Activated naive CD8-positive, alpha-beta T cell treated with anti-CD3 and anti-CD28 coated beads, Interleukin-2, amount 10 ng/mL, durations not matched to agents 7 days and 5 days (primary cell): Measurements from ENCODE around the gene PADI4. TPM values are rescaled to one million over a fixed set of nuclear protein-coding genes. Genes with fewer than 3 reads are reported as not detected.

ENCODE experiments used
- ATAC-seq: fragments of 150-1000 bp; cut with Tn5 transposase; one replicate; pipeline ENCODE4 v1.10.0; 2021; ENCODE audit warnings: low read depth, moderate library complexity
- POLR2A ChIA-PET: fragments of 350-600 bp; sonication (Branson Sonifier 250); formaldehyde crosslinking; loops from one replicate; lab custom pipeline; 2021; ENCODE audit warnings: antibody characterized with exemption; lab: Charles Lee
- DNase-seq: peaks from one replicate; pipeline ENCODE4 v3.0.0; 2021
- H3K27ac Mint-ChIP-seq: one replicate; pipeline ENCODE4 v1.8.0; 2022; ENCODE audit warnings: mild to moderate bottlenecking, mixed read lengths
- H3K27me3 Mint-ChIP-seq: one replicate; pipeline ENCODE4 v1.8.0; 2022; ENCODE audit warnings: mild to moderate bottlenecking, moderate library complexity, mixed read lengths
- H3K36me3 Mint-ChIP-seq: one replicate; pipeline ENCODE4 v1.8.0; 2021; ENCODE audit warnings: mild to moderate bottlenecking, mixed read lengths
- H3K4me1 Mint-ChIP-seq: one replicate; pipeline ENCODE4 v1.8.0; 2021; ENCODE audit warnings: mixed read lengths
- H3K4me3 Mint-ChIP-seq: one replicate; pipeline ENCODE4 v1.8.0; 2022; ENCODE audit warnings: mild to moderate bottlenecking, moderate library complexity, mixed read lengths
- H3K9me3 Mint-ChIP-seq: one replicate; pipeline ENCODE4 v1.8.0; 2021; ENCODE audit warnings: mixed read lengths
- total RNA-seq, 2 experiments: library from RNA; stranded (reverse); gene quantifications; one replicate each; pipeline ENCODE4 v1.2.3, GENCODE V29; 2021

PADI4 gene
- total RNA-seq, 2 experiments from 2014 or later: 4.3 to 4.9 TPM

DNA sequence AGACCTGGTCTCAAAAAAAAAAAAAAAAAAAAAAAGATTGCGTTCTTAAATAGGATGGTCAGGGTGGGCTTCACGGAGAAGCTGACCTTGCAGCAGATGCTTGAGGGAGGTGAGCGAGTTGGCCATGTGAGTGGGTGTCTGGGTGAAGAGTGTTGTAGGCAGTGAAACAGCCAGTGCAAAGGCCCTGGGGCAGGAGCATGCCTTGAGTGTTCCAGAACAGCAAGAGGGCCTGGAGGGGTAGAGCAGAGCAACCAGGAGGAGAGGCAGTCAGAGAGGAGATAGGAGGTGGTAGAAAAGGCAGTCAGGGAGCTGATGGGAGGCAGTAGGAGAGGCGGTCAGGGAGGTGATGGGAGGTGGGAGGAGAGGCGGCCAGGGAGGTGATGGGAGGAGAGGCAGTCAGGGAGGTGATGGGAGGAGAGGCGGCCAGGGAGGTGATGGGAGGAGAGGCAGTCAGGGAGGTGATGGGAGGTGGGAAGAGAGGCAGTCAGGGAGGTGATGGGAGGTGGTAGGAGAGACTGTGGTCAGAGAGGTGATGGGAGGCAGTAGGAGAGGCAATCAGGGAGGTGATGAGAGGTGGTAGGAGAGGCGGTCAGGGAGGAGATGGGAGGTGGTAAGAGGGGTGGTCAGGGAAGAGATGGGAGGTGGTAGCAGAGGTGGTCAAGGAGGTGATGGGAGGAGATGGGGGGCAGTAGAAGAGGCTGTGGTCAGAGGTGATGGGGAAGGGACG is 43.8 kb downstream of the PADI4 start:
- no peak for ATAC-seq
- Mint-ChIP-seq H3K9me3 (no peaks in the 10 kb centered on the region), H3K4me3 (no peak overlapping the region), H3K36me3 (peaks cover under 1% of the 10 kb centered on the region), H3K27ac (peak overlapping the region; percentile 5), H3K4me1 (peaks cover 20% of the 10 kb centered on the region), H3K27me3 (peaks cover 3% of the 10 kb centered on the region)
- POLR2A ChIA-PET: no interaction called here
- no peak for DNase-seq

DNA sequence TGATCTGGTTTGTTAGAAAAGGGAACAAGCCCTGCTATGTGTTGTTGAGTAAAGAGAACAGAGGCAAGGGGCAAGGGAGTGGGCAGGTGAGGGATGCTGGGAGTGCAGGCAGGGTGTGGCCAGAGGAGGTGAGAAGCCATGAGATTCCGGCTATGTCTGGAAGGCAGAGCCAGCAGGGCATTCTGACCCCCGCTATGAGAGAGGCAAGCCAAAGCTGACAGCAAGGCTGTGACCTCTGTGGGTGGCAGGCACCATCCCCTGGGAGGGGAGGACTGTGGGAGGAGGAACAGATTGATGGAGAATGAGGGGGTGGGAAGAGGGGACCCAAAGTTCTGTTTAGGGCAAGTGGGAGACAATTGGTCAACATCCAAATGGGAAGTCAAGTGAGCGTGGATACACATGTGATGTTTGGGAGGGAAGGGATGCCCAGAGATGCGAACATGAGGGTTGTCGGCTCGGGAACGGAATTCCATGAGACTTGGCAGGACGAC is 44.5 kb downstream of the PADI4 start:
- peaks cover 21% of the 10 kb centered on the region for H3K4me1 Mint-ChIP-seq
- ATAC-seq: no peak
- no peak for DNase-seq
- H3K9me3 Mint-ChIP-seq: no peaks in the 10 kb centered on the region
- H3K27me3 Mint-ChIP-seq: peaks cover 1% of the 10 kb centered on the region
- peaks cover 2% of the 10 kb centered on the region for H3K36me3 Mint-ChIP-seq
- POLR2A ChIA-PET: no interaction called here
- H3K4me3 Mint-ChIP-seq: no peak overlapping the region
- H3K27ac Mint-ChIP-seq: no peak overlapping the region

DNA sequence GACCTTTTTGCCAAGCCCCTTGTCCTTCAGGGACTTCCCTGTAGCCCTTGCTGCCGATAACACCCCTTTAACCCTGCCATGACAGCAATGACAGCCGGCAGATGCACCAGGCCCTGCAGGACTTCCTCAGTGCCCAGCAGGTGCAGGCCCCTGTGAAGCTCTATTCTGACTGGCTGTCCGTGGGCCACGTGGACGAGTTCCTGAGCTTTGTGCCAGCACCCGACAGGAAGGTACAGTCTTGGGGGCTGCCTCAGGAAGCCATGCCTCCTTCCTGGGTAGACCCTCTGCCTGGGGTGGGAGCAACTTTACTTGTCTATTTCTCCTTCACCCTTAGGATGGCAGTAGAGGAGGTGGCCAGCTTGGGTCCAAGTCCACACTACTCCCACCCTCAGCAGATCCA is 47.9 kb downstream of the PADI4 start:
- Mint-ChIP-seq H3K27me3 (no peaks in the 10 kb centered on the region), H3K4me1 (peaks cover 12% of the 10 kb centered on the region), H3K9me3 (no peaks in the 10 kb centered on the region), H3K36me3 (peaks cover 8% of the 10 kb centered on the region), H3K27ac (peak overlapping the region; percentile 85), H3K4me3 (peak overlapping the region; percentile 75)
- peak; percentile 98 for ATAC-seq
- DNase-seq: peak; percentile 69
- POLR2A ChIA-PET: interaction anchor here (0.6 to 1.6 kb wide), 5 partner anchors 11 to 85 kb away, joined by 3 to 14 read pairs (median 5); partner anchors contain the start of genes PADI6 and RCC2

DNA sequence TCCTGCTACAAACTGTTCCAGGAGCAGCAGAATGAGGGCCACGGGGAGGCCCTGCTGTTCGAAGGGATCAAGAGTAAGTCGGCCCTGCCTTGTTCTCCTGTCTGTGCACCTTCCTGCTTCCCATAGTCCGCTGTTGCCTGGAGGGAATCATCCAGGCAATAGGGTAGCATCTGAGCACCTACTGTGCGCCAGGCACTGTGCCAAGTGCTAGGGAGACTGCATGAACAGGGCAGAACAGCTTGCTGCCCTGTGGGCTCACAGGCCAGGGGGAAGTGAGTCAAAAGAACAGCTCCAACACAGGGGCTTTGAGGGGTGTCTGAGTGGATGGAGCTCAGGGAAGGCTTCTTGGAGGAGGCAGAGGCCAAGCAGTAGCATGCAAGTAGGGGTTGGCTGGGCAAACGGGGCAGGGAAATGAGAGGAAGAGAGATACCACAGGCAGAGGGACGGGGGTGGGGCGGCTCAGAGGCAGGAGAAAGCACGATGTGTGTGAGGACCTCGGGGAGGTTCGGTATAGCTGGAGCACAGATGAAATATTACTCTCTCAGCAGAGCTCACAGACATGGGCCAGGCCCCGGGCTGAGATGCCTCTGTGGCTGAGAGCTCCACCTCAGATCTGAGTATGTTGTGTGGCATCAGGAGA is 48.5 kb downstream of the PADI4 start:
- POLR2A ChIA-PET: interaction anchor here (0.6 to 1.6 kb wide), 6 partner anchors 11 to 227 kb away, joined by 3 to 14 read pairs (median 4); partner anchors contain the start of genes PADI6 and RCC2
- Mint-ChIP-seq H3K9me3 (no peaks in the 10 kb centered on the region), H3K27me3 (no peaks in the 10 kb centered on the region), H3K27ac (peak overlapping the region; percentile 85), H3K4me1 (peaks cover 12% of the 10 kb centered on the region), H3K36me3 (peaks cover 10% of the 10 kb centered on the region), H3K4me3 (peak overlapping the region; percentile 75)
- DNase-seq: peak; percentile 47
- peak; percentile 3 for ATAC-seq

DNA sequence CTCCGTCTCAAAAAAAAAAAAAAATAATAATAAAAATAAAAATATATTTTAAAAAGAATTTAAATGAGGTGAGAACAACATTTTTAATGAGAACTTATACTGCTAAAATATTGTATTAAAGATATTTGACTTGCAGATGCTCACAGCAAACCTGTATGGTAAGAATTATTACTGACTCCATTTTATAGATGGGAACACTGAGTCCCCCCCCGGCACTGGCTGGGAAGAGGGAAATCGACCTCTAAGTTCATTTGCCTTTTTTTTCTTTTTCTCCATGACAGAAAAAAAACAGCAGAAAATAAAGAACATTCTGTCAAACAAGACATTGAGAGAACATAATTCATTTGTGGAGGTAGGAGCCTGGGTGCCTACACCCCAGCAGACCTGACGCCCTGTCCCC is 50.6 kb downstream of the PADI4 start:
- Mint-ChIP-seq H3K9me3 (no peaks in the 10 kb centered on the region), H3K27ac (no peak overlapping the region), H3K27me3 (no peaks in the 10 kb centered on the region), H3K4me1 (peaks cover 12% of the 10 kb centered on the region), H3K4me3 (no peak overlapping the region), H3K36me3 (peaks cover 11% of the 10 kb centered on the region)
- POLR2A ChIA-PET: no interaction called here
- no peak for DNase-seq
- no peak for ATAC-seq

DNA sequence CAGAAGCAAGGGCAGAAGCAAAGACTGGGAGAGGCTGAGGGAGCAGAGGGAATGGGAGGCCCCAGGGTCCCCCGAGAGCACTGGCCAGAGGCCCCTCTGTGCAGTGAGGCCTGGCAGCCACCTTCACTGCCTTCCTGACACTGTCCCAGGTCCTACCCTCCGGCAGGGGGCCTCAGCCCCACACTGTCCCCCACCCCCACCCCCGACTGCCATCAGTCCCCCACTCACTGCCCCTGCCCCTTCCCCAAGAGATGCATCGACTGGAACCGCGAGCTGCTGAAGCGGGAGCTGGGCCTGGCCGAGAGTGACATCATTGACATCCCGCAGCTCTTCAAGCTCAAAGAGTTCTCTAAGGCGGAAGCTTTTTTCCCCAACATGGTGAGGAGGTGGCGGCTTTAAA is 51.0 kb downstream of the PADI4 start:
- POLR2A ChIA-PET: no interaction called here
- no peak for ATAC-seq
- H3K9me3 Mint-ChIP-seq: no peaks in the 10 kb centered on the region
- H3K36me3 Mint-ChIP-seq: peaks cover 12% of the 10 kb centered on the region
- H3K4me3 Mint-ChIP-seq: no peak overlapping the region
- peaks cover 4% of the 10 kb centered on the region for H3K27me3 Mint-ChIP-seq
- no peak for DNase-seq
- H3K27ac Mint-ChIP-seq: no peak overlapping the region
- H3K4me1 Mint-ChIP-seq: peaks cover 12% of the 10 kb centered on the region

DNA sequence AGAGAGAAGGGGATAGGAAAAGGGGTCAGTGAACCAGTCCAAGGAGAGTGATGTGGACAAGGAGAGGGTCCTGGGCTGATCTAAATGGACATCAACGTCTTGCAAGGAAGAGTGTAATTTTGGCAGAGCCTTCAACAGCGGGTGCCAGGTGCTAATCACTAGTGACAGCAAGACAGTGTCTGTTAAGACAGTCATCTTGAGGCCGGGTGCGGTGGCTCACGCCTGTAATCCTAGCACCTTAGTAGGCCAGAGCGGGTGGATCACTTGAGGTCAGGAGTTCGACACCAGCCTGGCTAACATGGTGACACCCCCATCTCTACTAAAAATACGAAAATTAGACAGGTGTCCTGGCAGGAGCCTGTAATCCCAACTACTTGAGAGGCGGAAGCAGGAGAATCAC is 51.8 kb downstream of the PADI4 start:
- H3K27ac Mint-ChIP-seq: no peak overlapping the region
- peaks cover 12% of the 10 kb centered on the region for H3K4me1 Mint-ChIP-seq
- DNase-seq: no peak
- H3K9me3 Mint-ChIP-seq: no peaks in the 10 kb centered on the region
- ATAC-seq: no peak
- H3K27me3 Mint-ChIP-seq: peaks cover 4% of the 10 kb centered on the region
- H3K4me3 Mint-ChIP-seq: no peak overlapping the region
- POLR2A ChIA-PET: interaction anchor here (0.6 kb wide), 1 partner anchor 654 kb away, joined by 6 read pairs; no protein-coding TSS in a partner anchor
- H3K36me3 Mint-ChIP-seq: peaks cover 12% of the 10 kb centered on the region

DNA sequence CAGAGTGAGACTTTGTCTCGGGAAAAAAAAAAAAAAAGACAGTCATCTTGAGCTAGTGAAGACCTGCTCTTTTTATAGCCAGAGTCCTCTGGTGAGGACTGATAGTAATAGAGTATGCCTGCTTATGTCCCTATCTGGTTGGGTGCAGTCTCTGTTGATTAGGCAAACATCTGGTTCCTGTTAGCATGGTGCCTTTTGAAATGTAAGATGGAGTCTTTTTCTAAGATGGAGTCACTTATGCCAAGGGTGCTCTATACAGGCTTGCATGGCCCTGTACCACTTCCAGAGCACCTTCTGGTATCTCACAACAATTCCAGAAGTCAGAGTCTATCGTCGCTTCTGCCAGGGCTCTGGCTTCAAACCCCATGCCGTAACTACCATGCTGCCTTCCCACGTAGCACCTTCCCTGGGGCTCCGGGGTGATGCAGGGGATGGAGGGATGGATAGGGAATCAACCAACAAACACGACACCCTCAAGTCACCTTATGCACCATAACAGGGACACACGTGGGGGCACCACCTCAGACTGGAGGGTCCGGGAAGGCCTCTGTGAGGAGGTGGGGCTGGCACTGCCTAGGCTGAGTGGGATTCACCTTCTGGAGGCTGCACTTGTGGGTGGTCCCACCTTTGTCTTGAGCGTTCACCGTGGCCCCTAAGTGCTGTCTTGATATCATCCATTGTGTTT is 52.4 kb downstream of the PADI4 start:
- no peak for DNase-seq
- Mint-ChIP-seq H3K9me3 (no peaks in the 10 kb centered on the region), H3K4me1 (peaks cover 11% of the 10 kb centered on the region), H3K36me3 (peaks cover 12% of the 10 kb centered on the region), H3K27ac (no peak overlapping the region), H3K4me3 (no peak overlapping the region), H3K27me3 (peaks cover 6% of the 10 kb centered on the region)
- POLR2A ChIA-PET: no interaction called here
- ATAC-seq: no peak

DNA sequence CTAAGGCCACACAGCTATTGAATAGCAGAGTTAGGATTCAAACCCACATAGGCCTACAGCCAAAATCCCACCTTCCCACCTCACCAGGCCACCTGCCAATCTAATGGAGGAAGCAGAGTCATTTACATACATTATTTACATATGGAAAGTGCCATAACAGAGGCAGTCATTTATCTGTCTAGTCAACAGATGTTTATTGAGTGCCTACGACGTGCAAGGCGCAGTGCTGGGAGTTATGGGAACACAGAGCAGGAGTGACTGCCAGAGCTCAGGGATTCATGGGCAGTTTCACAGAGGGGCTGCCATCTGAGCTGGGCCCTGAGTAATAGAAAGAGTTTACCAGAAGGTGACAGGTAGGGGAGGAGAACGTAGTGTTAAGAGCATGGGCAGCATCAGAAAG is 53.7 kb downstream of the PADI4 start:
- peaks cover 11% of the 10 kb centered on the region for H3K27me3 Mint-ChIP-seq
- POLR2A ChIA-PET: no interaction called here
- no peak overlapping the region for H3K4me3 Mint-ChIP-seq
- no peak for ATAC-seq
- H3K27ac Mint-ChIP-seq: no peak overlapping the region
- H3K9me3 Mint-ChIP-seq: no peaks in the 10 kb centered on the region
- H3K36me3 Mint-ChIP-seq: peaks cover 12% of the 10 kb centered on the region
- peaks cover 2% of the 10 kb centered on the region for H3K4me1 Mint-ChIP-seq
- DNase-seq: no peak

DNA sequence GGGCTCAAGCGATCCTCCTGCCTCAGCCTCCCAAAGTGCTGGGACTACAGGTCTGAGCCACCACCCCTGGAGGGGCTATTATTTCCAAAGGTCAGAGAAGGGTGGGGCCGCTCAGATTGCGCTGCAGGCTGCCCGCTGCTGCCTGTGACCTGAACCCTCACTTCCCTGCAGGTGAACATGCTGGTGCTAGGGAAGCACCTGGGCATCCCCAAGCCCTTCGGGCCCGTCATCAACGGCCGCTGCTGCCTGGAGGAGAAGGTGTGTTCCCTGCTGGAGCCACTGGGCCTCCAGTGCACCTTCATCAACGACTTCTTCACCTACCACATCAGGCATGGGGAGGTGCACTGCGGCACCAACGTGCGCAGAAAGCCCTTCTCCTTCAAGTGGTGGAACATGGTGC is 55.4 kb downstream of the PADI4 start:
- H3K27me3 Mint-ChIP-seq: peaks cover 11% of the 10 kb centered on the region
- no peak overlapping the region for H3K4me3 Mint-ChIP-seq
- H3K4me1 Mint-ChIP-seq: no peaks in the 10 kb centered on the region
- ATAC-seq (no peak), DNase-seq (no peak)
- H3K27ac Mint-ChIP-seq: no peak overlapping the region
- peaks cover 10% of the 10 kb centered on the region for H3K36me3 Mint-ChIP-seq
- H3K9me3 Mint-ChIP-seq: no peaks in the 10 kb centered on the region
- POLR2A ChIA-PET: no interaction called here

DNA sequence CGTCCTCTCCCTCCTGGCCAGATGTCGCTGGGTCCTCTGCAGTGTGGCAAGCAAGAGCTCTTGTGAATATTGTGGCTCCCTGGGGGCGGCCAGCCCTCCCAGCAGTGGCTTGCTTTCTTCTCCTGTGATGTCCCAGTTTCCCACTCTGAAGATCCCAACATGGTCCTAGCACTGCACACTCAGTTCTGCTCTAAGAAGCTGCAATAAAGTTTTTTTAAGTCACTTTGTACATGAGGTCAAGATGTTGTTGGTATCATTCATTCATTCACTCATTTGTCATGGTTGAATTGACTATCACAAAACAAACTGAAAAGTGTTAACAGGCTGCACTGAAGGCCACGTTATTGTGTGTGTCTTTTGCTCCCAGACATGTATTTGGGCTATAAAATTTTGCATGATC is 55.8 kb downstream of the PADI4 start:
- Mint-ChIP-seq H3K27ac (no peak overlapping the region), H3K9me3 (no peaks in the 10 kb centered on the region), H3K4me3 (no peak overlapping the region), H3K27me3 (peaks cover 14% of the 10 kb centered on the region), H3K4me1 (no peaks in the 10 kb centered on the region), H3K36me3 (peaks cover 8% of the 10 kb centered on the region)
- POLR2A ChIA-PET: no interaction called here
- ATAC-seq: no peak
- no peak for DNase-seq

DNA sequence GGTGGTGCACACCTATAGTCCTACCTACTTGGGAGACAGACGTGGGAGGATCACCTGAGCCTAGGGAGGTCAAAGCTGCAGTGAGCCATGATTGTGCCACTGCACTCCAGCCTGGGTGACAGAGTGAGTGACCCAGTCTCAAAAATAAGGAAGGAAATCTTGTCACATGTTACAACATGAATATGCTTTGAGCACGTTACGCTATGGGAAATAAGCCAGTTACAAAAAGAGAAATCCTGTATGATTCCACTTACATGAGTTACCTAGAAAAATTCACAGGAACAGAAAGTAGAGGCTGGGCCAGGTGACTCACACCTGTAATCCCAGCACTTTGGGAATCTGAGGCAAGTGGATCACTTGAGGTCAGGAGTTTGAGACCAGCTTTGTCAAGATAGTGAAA is 57.3 kb downstream of the PADI4 start:
- DNase-seq (no peak), ATAC-seq (no peak)
- POLR2A ChIA-PET: no interaction called here
- Mint-ChIP-seq H3K27me3 (peaks cover 14% of the 10 kb centered on the region), H3K4me3 (no peak overlapping the region), H3K27ac (no peak overlapping the region), H3K9me3 (no peaks in the 10 kb centered on the region), H3K36me3 (peaks cover 4% of the 10 kb centered on the region), H3K4me1 (no peaks in the 10 kb centered on the region)

DNA sequence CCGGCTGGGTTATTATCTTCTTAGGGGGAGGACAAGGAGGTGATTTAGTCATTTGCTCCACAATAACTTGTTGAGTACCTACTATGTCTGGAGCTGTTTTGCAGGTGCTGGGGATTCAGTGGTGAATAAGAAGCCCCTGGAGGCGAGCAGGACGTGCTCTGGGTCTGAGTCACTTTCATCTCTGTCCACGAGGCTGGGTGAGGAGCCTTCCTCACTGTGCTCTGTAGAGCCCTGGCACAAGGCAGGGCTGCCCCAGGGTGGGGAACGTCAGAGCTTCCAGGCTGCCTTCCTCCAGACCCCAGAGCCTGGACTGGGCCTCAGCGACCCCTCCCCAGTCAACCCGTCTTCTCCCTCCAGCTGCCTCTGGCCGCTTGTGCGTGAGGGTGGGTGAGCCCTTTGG is 61.5 kb downstream of the PADI4 start:
- Mint-ChIP-seq H3K4me3 (no peak overlapping the region), H3K27ac (no peak overlapping the region), H3K27me3 (peaks cover 10% of the 10 kb centered on the region), H3K36me3 (no peaks in the 10 kb centered on the region), H3K9me3 (no peaks in the 10 kb centered on the region), H3K4me1 (no peaks in the 10 kb centered on the region)
- no peak for DNase-seq
- no peak for ATAC-seq
- POLR2A ChIA-PET: no interaction called here
